GM19238 (cell line): ENCODE data around the gene EIPR1.
"Not testable (repeated sequence)": the region's sequence is repeated elsewhere in the genome, so short reads cannot be mapped to it uniquely, and the experiment has no call there.

ENCODE experiments used
- DNase-seq: peaks from one replicate; pipeline ENCODE4 v3.0.0; 2011; ENCODE audit warnings: low spot score; ENCODE audit not compliant: insufficient read length

The EIPR1 gene

DNA sequence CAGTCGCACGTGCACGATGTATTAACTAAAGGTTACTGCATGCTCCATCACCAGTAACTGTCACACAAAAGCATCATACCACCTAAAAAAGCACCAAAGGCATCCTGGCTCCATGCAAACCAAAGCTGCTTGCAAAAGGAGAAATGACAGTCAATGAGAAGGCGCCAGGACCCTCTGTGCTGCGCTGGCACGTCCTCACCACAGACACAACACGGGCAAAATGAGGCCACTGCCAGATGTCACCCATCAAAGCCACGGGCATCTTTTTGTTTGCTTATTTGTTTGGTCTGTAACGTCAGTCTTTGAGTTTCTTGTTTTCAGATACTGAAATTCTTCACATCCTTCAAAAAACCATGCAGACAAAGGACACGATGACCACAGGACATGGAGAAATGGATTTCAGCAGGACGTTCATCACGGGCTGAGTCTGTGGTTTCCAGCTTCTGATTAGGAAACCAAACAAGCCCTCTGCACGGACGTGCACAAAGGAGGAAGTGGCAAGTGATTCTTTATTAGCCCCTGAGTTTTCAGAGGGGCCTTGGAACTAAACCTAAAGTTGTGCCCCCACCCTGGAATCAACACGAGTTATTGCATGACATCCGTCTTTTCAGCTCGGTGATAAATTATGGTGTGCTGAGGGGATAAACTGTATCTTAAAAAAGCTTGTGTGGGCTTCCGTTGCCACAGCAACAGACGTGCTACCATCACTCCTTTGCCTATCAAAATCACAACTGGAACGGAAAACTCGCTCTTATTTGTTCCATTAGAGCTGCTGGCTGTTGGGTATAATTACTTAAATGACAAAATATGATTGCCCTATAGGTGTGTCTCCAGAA is 181.8 kb downstream of the EIPR1 start:
- DNase-seq, result no peak

DNA sequence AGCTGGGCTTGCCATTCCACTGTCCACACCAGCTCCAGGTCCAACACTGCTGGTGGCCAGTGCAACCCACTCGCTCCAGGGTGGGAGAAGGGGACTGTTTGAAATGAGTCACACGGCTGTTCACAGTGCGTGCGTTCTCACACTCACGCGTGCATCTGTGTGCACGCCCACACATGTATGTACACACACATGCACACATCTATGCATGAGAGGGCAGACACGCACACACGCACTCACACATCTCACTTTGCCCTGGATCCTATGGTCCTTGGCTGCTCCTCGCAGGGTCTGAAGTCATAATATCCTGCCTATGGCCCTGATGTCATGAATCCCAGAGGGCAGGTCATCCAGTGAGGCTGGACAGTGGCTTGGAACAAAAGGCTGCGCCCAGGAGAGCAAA is 182.8 kb downstream of the EIPR1 start:
- DNase-seq, result no peak

DNA sequence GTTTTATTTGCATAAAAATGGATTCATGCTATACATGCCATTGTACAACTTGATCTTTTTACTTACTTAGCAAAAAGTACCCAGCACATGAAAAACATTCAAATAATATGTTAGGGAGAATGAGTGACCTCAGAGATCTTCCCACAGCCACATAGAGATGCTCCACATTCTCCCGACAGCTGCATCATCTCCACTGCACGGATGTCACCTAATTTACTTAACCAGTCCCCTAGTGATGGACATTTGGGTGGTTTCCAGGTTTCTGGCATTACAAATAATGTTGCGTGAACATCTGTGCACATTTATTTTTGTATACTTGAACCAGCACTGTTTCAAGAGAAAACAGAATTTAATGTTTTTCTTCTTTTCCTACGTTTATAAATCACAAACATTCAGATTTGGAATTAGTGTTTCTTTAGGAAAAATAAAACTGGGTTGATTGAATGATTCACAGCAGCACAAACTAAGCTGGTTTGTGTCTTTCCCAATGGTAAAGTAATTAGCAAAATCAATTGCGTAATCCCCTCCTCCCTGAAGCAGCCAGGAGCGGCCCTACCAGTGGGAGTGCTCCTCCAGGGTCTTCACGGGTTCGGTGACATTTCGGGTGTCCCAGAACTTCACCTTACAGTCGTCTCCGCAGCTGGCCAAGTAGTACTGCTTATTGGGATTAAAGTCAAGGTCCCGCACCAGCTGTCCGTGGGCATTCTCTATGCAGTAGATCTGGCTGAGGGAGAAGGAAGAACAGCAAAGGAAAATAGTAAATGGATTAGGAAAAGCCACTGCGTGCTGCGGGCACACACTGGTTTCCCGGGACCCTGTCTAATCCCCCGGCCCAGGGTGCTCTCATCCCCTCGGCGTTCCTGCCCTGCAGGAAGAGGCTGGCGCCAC is 183.9 kb downstream of the EIPR1 start:
- no peak for DNase-seq

DNA sequence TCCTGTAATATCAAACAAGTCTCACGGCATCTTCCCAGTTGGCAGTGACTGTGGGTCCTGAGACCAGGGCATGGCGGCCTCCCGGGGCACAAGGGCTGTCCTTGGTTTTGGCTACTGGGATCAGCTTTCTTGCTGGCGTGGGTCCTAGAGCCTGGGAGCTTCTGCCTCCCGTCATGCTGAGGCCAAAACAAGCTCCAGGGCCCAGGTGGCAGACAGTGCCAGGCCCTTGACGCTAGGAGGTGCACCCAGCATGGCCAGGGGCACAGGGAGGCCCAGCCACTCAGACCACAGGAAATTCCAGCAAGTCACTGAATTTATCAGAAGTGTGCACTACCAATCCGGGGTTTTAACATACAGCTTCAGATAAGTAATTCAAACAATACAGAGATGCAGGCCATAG is 184.7 kb downstream of the EIPR1 start:
- DNase-seq, result no peak

DNA sequence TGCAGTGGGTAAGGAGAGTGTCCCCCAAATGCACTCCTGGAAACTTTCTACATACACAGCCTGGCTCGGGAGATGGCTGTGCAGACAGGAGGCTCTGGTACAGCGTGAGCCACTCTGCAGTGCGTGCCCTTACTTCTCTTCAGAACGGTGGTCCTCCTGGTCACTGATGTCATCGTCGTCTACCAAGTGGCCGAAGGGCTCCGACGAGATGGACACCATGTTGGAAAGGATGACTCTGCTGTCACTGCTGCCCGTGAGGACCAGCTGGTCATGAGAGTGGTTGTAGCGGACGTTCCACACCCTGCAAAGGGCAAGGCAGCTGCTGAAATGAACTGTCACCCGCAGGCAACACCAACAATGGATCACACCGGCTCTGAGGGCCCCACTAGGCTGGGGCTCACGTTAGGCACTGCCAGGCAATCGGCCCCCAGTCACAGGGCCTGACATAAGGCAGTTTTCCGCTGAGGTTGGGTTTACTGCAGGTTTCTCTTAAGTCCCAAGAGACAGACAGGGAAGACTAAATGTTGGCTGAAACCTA is 185.3 kb downstream of the EIPR1 start:
- no peak for DNase-seq

DNA sequence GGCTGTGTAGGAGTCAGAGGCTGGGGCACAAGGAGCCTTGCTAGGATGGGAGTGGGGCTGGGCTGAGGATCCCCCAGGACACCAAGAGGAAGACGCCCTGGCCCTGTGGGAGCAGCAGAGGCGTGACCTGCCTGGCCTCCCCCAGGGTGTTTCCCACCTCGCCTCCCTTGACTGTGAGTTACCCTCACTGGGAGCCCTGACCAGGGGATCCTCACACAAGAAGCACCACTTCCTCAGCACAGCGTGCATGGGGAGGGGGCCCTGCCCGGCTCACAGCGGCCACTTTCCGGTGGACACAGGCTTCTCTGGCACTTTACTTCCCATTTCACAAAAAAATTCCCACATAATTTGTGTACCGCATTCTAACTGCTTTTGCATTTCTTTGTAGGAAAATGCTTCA is 187.7 kb downstream of the EIPR1 start:
- no peak for DNase-seq

DNA sequence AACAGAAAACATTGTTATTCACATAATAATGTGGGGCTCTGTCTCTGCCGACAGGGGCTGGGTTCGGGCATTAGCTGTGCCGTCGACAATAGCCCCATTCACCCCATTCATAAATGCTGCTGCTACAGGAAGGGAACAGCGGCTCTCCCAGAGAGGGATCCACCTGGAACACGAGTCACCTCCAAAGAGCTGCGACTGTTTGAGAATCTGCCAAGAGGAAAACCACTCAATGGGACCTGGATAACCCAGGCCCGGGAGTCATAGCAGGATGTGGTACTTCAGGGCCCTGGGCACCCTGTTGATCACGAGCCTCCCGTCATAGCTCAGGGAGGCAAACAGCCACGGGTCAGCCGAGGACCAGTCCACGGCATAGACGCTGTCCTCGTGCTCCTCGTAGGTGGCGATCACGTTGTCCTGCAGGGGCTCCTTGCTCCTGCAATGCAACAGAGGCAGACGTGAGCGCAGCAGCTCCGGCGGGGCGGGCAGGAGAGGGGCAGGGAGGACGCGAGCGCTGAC is 188.5 kb downstream of the EIPR1 start:
- no peak for DNase-seq

DNA sequence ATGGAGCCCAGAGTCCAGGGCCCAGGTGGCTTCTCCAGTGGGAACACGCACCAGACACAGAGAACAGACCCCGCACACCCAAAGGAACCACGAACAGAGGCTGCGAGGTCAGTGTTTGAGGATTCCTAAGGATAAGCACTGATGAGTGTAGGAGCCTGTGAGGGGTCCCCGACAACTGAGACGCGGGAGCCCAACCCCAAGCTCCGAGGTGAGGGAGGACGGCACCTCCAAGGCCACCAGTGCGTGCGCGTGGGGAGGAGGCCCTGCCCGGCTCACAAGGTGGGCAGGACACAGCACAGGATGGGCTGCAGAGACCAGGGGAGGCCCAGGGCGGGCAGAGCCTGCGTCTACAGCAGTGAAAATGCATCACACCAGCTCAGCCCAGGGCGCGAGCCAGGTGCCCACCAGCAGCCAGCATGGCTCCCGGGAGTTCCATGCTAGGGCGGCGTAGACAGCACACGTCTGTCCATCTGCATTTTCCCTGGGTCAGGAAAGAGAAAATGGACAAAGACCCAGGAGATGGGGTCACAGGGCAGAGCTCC is 189.1 kb downstream of the EIPR1 start:
- no peak for DNase-seq

DNA sequence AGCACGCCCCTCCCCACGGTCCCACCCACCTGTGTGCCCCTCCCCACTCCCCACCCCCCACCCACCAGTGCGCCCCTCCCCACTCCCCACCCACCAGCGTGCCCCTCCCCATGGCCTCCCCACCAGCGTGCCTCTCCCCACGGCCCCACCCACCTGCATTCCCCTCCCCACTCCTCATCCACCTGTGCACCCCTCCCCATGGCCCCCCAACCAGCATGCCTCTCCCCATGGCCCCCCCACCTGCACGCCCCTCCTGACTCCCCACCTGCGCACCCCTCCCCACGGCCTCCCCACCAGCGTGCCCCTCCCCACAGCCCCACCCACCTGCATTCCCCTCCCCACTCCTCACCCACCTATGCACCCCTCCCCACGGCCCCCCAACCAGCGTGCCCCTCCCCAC is 190.2 kb downstream of the EIPR1 start:
- no peak for DNase-seq

DNA sequence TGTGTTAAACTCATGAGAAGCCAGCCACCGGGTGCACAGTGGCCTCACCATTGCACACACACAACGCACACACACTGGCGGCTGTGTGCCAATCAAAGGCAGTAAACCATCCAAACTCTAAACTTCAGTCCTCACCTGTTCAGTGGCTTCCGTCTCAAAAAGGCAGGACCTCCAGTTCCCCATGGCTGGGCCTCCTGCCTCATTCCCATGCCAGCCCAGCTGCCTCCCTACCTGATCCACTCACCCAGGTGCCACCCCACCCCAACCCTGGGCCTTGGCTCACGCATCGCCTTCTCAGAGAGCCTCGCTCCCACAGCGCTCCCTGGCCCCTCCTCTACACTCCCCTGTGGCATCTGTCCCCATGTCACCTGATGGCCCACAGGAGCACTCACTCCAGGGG is 190.9 kb downstream of the EIPR1 start:
- DNase-seq, result no peak

DNA sequence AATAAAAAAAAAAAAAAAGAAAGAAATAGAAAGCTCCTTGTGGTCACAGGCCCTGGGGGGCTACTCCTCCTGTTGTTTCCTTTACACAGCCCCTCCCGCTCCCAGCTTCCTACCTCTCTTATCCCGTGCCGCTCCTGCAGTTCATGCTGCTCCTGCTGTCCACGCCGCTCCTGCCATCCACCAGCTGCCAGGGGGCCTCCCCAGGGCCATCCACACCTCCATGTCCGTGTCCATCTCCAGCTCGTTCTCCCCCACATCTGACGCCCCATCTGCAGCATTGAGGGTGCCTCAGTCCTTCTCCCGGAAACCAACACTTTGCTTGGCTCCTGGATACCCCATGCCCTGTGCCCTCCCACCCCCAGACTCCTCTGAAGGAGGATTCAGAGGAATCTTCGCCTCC is 191.7 kb downstream of the EIPR1 start:
- DNase-seq, result no peak

DNA sequence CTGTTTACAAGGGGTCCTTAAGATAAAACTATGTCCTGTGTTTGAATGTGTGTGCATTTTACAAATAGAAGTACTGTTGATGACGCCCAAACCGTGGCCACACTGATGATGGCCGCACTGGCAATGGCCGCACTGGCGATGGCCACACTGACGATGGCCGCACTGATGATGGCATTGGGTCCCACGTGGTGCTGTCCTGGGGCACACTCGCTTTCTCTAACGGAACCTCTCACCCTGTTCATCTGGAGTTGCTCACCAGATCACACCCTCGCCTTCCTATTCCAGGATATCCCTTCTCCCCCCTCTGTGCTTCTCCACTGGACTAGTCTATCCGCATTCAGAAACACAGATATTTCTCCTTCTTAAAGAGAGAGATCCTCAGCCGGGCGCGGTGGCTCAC is 192.4 kb downstream of the EIPR1 start:
- DNase-seq, result no peak

DNA sequence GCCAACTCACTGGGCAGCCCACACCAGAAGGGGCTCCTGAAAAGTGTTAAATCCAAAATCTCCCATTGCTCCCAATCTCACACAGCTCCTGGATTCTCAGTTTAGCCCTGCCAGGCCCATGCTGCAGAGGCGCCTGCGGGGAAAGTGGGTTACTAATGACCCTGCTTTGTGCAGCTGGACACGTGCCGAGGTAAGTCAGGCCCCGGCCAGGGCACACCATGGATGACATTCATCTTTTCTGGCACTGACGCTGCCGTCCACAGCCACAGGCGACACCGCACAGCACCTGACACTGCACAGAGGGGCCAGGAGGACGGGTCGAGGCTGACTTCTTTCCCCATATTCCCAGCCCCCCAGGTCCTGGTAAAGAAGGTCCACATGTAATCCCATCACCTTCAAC is 193.5 kb downstream of the EIPR1 start:
- no peak for DNase-seq

DNA sequence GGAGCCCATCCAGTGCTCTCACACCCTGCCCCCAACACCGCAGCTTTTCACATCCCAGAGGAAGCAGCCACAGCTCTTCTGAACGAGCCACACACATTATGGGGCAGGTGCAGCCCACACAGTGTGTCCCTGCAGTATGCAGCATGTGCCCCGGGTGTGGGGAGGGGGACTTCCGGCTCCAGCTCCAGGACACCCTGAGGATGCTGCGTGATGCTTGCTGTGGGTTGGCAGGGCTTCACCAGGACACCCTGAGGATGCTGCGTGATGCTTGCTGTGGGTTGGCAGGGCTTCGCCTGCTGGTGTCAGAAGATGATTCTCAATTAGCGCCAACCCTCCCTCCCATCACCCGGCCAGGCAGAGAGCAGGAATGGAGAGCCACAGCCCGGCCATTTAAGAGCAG is 193.9 kb downstream of the EIPR1 start:
- DNase-seq, result no peak

DNA sequence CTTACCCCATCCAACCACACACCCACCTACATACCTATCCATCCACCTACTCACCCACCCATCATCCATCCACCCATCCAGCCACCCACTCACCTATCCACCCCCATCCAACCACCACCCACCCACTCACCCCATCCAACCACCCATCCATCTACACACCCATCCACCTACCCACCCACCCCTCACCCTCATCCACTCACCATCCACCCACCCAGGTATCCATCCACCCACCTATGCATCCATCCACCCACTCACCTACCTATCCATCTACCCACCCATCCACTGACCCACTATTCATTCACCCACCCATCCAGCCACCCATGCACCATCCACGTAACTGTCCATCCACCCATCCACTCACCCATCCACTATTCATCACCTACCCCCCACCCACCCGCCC is 194.8 kb downstream of the EIPR1 start:
- DNase-seq, result no peak

DNA sequence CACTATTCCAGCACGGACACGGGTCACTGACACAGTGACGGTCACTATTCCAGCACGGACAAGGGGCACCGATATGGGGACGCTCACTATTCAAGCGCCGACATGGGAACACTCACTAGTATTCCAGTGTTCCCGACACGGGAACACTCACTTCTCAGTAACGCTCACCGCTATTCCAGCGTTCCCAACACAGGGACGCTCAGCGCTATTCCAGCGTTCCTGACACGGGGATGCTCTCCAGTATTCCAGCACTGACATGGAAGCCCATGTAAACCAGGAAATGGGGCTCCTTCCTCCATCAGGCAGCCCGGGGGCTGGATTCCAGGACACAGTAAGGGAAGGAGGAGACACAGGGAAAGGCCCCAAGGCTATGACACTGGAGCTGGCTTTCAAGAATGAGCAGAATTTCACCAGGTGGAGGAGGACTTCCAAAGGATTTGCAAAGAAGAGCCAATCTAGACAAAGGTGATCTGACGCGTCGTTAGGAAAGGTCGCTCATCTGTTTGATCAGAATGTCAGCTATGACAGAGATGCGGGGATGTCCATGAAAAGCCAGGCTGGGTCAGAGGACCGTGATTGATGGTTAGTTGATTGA is 196.1 kb downstream of the EIPR1 start:
- DNase-seq, result no peak

DNA sequence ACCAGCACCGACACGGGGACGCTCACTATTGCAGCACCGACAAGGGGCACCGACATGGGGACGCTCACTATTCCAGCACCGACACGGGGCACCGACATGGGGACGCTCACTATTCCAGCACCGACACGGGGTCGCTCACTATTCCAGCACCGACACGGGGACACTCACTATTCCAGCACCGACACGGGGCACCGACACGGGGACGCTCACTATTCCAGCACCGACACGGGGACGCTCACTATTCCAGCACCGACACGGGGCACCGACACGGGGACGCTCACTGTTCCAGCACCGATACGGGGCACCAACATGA is 196.8 kb downstream of the EIPR1 start:
- not testable (repeated sequence) for DNase-seq

DNA sequence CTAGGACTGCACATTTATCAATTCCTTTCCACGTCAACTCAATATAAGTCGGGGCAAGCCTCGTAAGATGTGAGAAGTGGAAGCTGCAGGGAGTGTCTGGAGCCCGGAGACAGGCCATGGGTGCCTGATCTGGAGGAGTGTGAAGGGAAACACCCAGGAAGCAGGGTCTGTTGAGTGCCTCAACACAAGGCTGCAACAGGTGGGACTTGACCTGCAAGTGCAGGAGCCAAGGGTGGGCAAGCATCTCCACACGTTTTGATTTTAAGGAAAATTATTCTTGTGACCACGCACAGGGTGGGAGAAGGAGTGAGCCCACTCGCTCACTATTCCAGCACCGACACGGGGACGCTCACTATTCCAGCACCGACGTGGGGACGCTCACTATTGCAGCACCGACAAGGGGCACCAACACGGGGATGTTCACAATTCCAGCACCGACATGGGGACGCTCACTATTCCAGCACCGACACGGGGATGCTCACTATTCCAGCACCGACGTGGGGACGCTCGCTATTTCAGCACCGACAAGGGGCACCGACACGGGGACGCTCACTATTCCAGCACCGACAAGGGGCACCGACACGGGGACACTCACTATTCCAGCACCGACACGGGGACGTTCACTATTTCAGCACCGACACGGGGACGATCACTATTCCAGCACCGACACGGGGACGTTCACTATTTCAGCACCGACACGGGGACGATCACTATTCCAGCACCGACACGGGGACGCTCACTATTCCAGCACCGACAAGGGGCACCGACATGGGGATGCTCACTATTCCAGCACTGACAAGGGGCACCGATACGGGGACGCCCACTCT is 197.3 kb downstream of the EIPR1 start:
- DNase-seq, result no peak

DNA sequence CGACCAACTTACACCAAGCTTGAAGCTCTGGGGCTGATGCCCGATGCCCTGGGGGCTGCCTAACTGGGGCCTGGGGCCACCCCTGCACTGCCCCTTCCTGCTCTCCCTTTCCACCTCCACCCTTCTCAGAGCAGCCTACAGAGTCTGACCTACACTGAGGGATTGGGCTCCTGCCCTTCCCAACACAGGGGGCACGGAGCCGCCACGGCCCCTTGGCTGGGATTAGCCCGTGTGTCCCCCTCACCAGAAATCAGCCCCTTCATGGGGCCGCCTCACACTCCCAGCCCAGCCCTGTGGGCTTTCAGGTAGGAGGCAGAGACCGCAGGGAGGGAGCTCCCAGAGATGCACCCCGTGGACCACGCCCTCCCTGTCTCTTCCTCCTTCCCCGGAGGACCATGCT is 198.0 kb downstream of the EIPR1 start:
- DNase-seq, result no peak

DNA sequence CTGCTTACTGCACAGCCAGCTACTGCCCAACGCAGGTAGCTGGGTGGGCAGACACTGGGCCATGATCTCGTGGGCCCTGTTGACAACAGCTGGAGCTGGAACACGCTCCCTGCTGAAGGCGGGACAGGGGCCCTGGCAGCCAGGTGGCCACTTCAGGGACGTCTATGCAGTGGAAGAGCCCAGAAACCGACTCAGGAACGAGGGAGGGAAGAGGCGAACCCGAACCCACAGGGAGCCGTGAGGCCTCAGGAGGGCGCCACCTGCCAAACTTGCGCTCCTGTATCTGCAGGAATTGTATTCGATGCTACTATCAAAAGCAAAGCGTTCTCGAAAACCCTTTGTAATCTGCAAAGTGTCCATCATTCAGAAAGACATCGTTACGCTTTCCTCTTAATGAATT is 198.4 kb downstream of the EIPR1 start:
- no peak for DNase-seq

DNA sequence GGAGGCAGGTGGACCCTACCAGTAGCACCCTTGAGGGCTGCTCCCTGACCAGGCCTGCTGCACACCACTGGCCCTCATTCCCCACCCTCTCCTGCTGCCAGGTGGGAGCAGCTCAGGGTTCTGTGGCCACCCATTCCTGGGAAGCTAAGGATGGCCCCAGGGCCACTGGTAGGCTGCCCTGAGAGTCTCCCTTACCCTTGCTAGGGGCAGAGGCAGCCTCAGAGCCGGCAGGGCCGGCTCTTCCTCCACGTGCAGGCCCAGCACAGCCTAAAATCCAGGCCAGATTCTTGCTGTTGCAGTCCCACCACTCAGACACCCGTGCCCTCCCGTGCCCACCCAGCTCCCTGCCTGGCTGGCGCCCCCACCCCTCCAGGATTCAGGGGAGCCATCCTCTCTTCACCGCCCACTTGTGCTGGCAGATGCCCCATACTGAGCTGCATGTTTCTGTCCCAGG is 199.0 kb downstream of the EIPR1 start:
- no peak for DNase-seq
